SK-N-SH treated with all-trans-retinoic acid at 6 μM for 48 hours (cell line): ENCODE measurements around the gene DUOX2.

ENCODE experiments used
- ATAC-seq: fragments of 200-7000 bp; cut with Tn5 transposase; 3 replicates; pipeline ENCODE4 v1.9.1; 2020; ENCODE audit warnings: mild to moderate bottlenecking, moderate library complexity
- ARNTL ChIP-seq: fragments of 450-650 bp; formaldehyde crosslinking; IDR thresholded peaks from 2 replicates; pipeline ENCODE4 v1.5.0; 2020; ENCODE audit warnings: low read depth, mild to moderate bottlenecking, moderate library complexity, borderline replicate concordance
- BACH2 ChIP-seq: fragments of 250-450 bp; sonication (Bioruptor Pico); IDR thresholded peaks from 2 replicates; pipeline ENCODE4 v1.9.0; 2021; ENCODE audit warnings: mild to moderate bottlenecking, borderline replicate concordance
- CSDC2 ChIP-seq: fragments of 250-450 bp; sonication (Bioruptor Pico); IDR thresholded peaks from 2 replicates; pipeline ENCODE4 v1.5.0; 2020; ENCODE audit warnings: mild to moderate bottlenecking, moderate library complexity
- ESRRG ChIP-seq: fragments of 250-450 bp; sonication (Bioruptor Pico); IDR thresholded peaks from 2 replicates; pipeline ENCODE4 v1.6.1; 2021; ENCODE audit warnings: mild to moderate bottlenecking
- GLIS3 ChIP-seq: fragments of 250-450 bp; sonication (Bioruptor Pico); IDR thresholded peaks from 2 replicates; pipeline ENCODE4 v1.5.0; 2020; ENCODE audit warnings: mild to moderate bottlenecking, moderate library complexity
- ISL1 ChIP-seq: fragments of 250-450 bp; sonication (Bioruptor Pico); IDR thresholded peaks from 2 replicates; pipeline ENCODE4 v2.1.2; 2022; ENCODE audit warnings: mild to moderate bottlenecking, moderate library complexity
- OSR1 ChIP-seq: fragments of 250-450 bp; sonication (Bioruptor Pico); IDR thresholded peaks from 2 replicates; pipeline ENCODE4 v1.8.0; 2022; ENCODE audit warnings: moderate library complexity, mild to moderate bottlenecking, inconsistent platforms
- PPARA ChIP-seq: fragments of 250-450 bp; sonication (Bioruptor Pico); IDR thresholded peaks from 2 replicates; pipeline ENCODE4 v1.5.0; 2020; ENCODE audit warnings: mild to moderate bottlenecking, borderline replicate concordance
- RARB ChIP-seq: fragments of 250-450 bp; sonication (Bioruptor Pico); IDR thresholded peaks from 2 replicates; pipeline ENCODE4 v1.8.0; 2021; ENCODE audit warnings: mild to moderate bottlenecking, moderate library complexity
- TCF4 ChIP-seq: fragments of 250-450 bp; sonication (Bioruptor Pico); IDR thresholded peaks from 2 replicates; pipeline ENCODE4 v1.8.0; 2021; ENCODE audit warnings: mild to moderate bottlenecking, moderate library complexity, borderline replicate concordance
- TOX ChIP-seq: fragments of 250-450 bp; sonication (Bioruptor Pico); IDR thresholded peaks from 2 replicates; pipeline ENCODE4 v1.8.0; 2021; ENCODE audit warnings: mild to moderate bottlenecking, moderate library complexity, borderline replicate concordance
- ZC3H10 ChIP-seq: fragments of 250-450 bp; sonication (Bioruptor Pico); IDR thresholded peaks from 2 replicates; pipeline ENCODE4 v1.5.1; 2021; ENCODE audit warnings: mild to moderate bottlenecking, moderate library complexity
- ZFP3 ChIP-seq: fragments of 250-450 bp; sonication (Bioruptor Pico); IDR thresholded peaks from 2 replicates; pipeline ENCODE4 v1.5.0; 2020; ENCODE audit warnings: mild to moderate bottlenecking, moderate library complexity
- ZFP30 ChIP-seq: fragments of 450-650 bp; formaldehyde crosslinking; IDR thresholded peaks from 2 replicates; pipeline ENCODE4 v1.5.0; 2022; ENCODE audit warnings: mild to moderate bottlenecking, moderate library complexity
- ZNF8 ChIP-seq: fragments of 450-650 bp; formaldehyde crosslinking; IDR thresholded peaks from 2 replicates; pipeline ENCODE4 v1.5.0; 2020; ENCODE audit warnings: mild to moderate bottlenecking, moderate library complexity
- TF ChIP-seq, protein P1 (sequence below): fragments of 250-450 bp; sonication (Bioruptor Pico); IDR thresholded peaks from 2 replicates; pipeline ENCODE4 v1.5.1; 2021; ENCODE audit warnings: mild to moderate bottlenecking, moderate library complexity
- TF ChIP-seq, protein P2 (sequence below): fragments of 250-450 bp; sonication (Bioruptor Pico); IDR thresholded peaks from 2 replicates; pipeline ENCODE4 v1.8.0; 2020; ENCODE audit warnings: mild to moderate bottlenecking, moderate library complexity, borderline replicate concordance
- TF ChIP-seq, protein P3 (sequence below): fragments of 250-450 bp; sonication (Bioruptor Pico); IDR thresholded peaks from 2 replicates; pipeline ENCODE4 v1.8.0; 2021; ENCODE audit warnings: low read depth, mild to moderate bottlenecking, moderate library complexity, borderline replicate concordance
- TF ChIP-seq, protein P4 (sequence below): fragments of 250-450 bp; sonication (Bioruptor Pico); IDR thresholded peaks from 2 replicates; pipeline ENCODE4 v1.5.0; 2020; ENCODE audit warnings: mild to moderate bottlenecking, moderate library complexity

DUOX2 gene

DNA sequence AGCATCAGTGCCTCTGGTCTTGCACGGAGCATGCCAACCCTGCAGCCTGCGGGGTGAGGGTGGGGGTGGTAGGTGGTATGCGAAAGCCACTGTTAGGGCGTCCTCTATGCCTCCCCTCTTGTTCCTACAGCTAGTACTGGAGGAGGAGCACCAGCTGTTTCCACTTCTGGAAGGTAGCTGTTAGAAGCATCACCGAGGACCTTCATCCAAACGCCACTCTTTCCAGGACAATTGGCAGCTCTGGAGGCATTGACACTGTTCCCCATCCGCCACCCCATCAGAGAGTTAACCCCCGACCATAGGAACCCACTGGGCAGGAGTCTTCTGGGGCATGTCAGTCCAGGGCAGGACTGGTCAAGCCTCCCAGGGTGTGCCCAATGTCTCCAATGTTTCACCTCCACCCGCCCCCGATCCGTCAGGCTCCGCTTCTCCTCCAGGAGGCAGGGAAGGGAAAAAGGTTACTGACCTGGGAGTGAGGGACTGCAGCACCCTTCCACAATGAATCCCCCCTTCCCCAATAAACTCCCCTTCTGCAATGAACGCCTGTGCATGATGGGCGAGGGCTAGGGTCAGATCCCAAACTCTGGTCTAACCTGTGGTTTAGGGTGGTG, 487 bp downstream of the DUOX2 start (continued):
- TF ChIP-seq, protein P1, sequence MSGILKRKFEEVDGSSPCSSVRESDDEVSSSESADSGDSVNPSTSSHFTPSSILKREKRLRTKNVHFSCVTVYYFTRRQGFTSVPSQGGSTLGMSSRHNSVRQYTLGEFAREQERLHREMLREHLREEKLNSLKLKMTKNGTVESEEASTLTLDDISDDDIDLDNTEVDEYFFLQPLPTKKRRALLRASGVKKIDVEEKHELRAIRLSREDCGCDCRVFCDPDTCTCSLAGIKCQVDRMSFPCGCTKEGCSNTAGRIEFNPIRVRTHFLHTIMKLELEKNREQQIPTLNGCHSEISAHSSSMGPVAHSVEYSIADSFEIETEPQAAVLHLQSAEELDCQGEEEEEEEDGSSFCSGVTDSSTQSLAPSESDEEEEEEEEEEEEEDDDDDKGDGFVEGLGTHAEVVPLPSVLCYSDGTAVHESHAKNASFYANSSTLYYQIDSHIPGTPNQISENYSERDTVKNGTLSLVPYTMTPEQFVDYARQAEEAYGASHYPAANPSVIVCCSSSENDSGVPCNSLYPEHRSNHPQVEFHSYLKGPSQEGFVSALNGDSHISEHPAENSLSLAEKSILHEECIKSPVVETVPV (CRISPR knock-in tag) = no peak
- TF ChIP-seq RARB (CRISPR knock-in tag) (no peak), ZNF8 (CRISPR knock-in tag) (no peak), GLIS3 (no peak), BACH2 (CRISPR knock-in tag) (no peak), OSR1 (no peak), ZFP30 (CRISPR knock-in tag) (no peak), TOX (CRISPR knock-in tag) (no peak), PPARA (no peak)
- TF ChIP-seq, protein P2, sequence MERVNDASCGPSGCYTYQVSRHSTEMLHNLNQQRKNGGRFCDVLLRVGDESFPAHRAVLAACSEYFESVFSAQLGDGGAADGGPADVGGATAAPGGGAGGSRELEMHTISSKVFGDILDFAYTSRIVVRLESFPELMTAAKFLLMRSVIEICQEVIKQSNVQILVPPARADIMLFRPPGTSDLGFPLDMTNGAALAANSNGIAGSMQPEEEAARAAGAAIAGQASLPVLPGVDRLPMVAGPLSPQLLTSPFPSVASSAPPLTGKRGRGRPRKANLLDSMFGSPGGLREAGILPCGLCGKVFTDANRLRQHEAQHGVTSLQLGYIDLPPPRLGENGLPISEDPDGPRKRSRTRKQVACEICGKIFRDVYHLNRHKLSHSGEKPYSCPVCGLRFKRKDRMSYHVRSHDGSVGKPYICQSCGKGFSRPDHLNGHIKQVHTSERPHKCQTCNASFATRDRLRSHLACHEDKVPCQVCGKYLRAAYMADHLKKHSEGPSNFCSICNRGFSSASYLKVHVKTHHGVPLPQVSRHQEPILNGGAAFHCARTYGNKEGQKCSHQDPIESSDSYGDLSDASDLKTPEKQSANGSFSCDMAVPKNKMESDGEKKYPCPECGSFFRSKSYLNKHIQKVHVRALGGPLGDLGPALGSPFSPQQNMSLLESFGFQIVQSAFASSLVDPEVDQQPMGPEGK (CRISPR knock-in tag) = no peak

DNA sequence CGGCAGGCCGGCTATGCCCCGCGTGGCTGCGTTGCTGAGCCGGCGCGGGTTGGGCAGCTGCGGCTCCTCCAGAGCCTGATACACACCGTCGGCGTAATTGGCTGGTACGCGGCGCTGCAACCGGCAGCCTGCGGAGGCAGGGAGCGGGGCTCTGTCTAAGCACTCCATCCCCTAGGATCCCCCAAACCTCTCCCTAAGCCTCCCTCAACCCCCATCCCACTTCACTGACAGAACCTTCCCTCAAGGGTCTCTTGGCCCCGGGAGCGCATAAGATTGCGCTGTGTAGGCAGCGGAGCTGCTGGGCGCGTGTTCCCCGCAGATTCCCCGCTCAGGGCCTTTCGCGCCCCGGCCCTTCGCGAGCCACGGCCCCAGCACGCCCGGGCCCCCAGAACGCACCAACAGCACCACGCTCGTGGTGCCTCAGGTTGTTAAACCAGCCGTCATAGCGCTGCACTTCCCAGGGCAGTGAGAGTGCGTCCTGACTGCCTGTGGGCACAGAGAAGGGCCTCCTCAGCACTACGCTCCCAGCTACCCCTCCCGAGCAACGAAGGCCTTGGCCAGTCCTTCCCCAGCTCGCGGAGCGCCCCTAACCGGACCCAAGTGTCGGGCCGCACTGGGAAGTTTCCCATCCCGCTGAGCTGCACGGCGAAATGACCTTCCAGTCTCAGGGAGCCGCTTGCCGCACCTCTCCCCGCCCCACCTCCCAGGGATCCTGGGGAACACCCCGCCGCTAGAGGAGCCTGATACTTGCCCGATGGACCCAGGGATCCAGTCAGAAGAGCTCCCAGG, 1.2 kb downstream of the DUOX2 start:
- peak; percentile 27 for ATAC-seq
- TF ChIP-seq OSR1 (no peak), ZFP30 (CRISPR knock-in tag) (no peak), ARNTL (no peak), TOX (CRISPR knock-in tag) (no peak)
- TF ChIP-seq, protein P3, sequence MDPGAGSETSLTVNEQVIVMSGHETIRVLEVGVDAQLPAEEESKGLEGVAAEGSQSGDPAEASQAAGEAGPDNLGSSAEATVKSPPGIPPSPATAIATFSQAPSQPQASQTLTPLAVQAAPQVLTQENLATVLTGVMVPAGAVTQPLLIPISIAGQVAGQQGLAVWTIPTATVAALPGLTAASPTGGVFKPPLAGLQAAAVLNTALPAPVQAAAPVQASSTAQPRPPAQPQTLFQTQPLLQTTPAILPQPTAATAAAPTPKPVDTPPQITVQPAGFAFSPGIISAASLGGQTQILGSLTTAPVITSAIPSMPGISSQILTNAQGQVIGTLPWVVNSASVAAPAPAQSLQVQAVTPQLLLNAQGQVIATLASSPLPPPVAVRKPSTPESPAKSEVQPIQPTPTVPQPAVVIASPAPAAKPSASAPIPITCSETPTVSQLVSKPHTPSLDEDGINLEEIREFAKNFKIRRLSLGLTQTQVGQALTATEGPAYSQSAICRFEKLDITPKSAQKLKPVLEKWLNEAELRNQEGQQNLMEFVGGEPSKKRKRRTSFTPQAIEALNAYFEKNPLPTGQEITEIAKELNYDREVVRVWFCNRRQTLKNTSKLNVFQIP = no peak

DNA sequence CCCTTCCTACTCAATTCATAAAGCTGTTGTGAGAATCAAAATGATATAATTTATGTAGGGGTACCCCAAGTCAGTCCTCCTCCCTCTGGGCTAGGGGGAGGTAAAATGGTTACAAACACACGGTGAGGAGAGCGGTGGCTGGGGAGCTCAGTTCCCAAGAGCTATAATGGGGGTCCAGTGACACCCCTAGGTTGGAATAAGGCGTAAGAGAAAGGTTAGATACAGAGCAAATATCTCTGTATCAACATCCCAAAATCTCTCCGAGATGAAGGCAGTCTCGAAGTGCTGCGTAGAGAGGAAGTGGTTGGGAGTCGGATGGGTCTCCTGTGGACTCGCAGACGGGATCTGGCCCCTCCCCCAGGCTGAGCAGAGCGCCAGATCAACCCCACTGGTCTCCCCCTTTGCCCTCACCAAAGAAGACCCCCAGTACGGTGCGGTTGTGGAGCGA, 1.8 kb downstream of the DUOX2 start:
- TF ChIP-seq PPARA (no peak), ESRRG (no peak), ISL1 (CRISPR knock-in tag) (no peak), ARNTL (no peak), ZFP30 (CRISPR knock-in tag) (no peak), TOX (CRISPR knock-in tag) (no peak), TCF4 (CRISPR knock-in tag) (no peak), ZFP3 (no peak), CSDC2 (no peak), BACH2 (CRISPR knock-in tag) (no peak), ZC3H10 (CRISPR knock-in tag) (no peak), GLIS3 (no peak)
- TF ChIP-seq, protein P4, sequence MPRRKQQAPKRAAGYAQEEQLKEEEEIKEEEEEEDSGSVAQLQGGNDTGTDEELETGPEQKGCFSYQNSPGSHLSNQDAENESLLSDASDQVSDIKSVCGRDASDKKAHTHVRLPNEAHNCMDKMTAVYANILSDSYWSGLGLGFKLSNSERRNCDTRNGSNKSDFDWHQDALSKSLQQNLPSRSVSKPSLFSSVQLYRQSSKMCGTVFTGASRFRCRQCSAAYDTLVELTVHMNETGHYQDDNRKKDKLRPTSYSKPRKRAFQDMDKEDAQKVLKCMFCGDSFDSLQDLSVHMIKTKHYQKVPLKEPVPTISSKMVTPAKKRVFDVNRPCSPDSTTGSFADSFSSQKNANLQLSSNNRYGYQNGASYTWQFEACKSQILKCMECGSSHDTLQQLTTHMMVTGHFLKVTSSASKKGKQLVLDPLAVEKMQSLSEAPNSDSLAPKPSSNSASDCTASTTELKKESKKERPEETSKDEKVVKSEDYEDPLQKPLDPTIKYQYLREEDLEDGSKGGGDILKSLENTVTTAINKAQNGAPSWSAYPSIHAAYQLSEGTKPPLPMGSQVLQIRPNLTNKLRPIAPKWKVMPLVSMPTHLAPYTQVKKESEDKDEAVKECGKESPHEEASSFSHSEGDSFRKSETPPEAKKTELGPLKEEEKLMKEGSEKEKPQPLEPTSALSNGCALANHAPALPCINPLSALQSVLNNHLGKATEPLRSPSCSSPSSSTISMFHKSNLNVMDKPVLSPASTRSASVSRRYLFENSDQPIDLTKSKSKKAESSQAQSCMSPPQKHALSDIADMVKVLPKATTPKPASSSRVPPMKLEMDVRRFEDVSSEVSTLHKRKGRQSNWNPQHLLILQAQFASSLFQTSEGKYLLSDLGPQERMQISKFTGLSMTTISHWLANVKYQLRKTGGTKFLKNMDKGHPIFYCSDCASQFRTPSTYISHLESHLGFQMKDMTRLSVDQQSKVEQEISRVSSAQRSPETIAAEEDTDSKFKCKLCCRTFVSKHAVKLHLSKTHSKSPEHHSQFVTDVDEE (CRISPR knock-in tag) = no peak
- TF ChIP-seq, protein P2 (CRISPR knock-in tag) = no peak
- ATAC-seq = no peak; the same call in 2 of the 3 replicates
